ENCODE results near the gene LARGE1. TPM values are rescaled to one million over a fixed set of nuclear protein-coding genes. Genes with fewer than 3 reads are reported as not detected.

Gene LARGE1
- total and polyA plus RNA-seq, 9 of the 15 experiments (the other 6 are each of a cell fraction or from before 2014, with no cell fraction given) = 0.01 to 0.66 (median 0.14) TPM; not detected in 2

DNA sequence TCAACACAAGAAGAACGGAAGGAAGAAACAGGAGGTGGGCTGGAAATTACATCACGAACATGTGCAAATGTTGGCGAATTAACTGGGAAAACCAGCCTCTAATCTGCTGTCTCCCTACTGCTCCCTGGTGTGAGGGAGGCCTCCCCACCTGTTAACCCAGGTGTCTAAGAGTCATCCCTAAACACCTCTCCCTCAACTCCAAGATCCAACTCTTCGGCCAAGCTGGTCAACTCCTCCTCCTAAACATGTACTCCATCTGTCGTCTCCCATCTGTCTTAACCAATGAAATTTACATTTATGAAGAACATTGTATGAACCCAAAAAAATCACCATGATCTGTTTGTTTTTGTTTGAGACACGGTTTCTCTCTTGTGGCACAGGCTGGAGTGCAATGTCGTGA lies 154.2 kb downstream of the LARGE1 start:
- Histone ChIP-seq H3K9ac (ENCODE audit: insufficient read depth in 1 of 2, low read depth in 2 of 2, low read length in 2 of 2) (no peak overlapping the region), H3K9me3 (replicated peaks; ENCODE audit: control insufficient read depth, insufficient read depth, low read depth, low read length) (no peaks in the 10 kb centered on the region), H3K79me2 (ENCODE audit: control insufficient read depth, insufficient read depth, low read length) (no peaks in the 10 kb centered on the region), H3K27me3 (ENCODE audit: control insufficient read depth in 2 of 2, insufficient read depth in 2 of 2, low read length in 2 of 2) (no peaks in the 10 kb centered on the region), H3K27ac (ENCODE audit: extremely low read depth, low read depth, low read length) (no peak overlapping the region), H3K4me1 (replicated peaks in 1 of 2; ENCODE audit: control insufficient read depth in 2 of 2, insufficient read depth in 2 of 2, low read length in 2 of 2) (no peaks in the 10 kb centered on the region), H3K4me3 (no peak overlapping the region), H3K36me3 (ENCODE audit: control insufficient read depth, insufficient read depth, low read length) (no peaks in the 10 kb centered on the region), H3K4me2 (ENCODE audit: insufficient read depth, low read length) (no peak overlapping the region), H2AFZ (ENCODE audit: low read depth, low read length) (no peak overlapping the region), H3K9me1 (ENCODE audit: control insufficient read depth, insufficient read depth, low read length) (no peaks in the 10 kb centered on the region), H4K20me1 (replicated peaks; ENCODE audit: control insufficient read depth, insufficient read depth, low read length) (no peaks in the 10 kb centered on the region)
- intact Hi-C loops (cut with micrococcal nuclease) (no loop called here), in situ Hi-C loops (cut with MboI) (no loop called here)
- BruUV-seq (replicated peaks) = no TSS peak
- CTCF ChIA-PET (ENCODE audit: low intra/inter-chr PET ratio) = no interaction called here
- POLR2A ChIA-PET = no interaction called here
- FAIRE-seq = no peak
- no peak for ATAC-seq
- 2% methylated on average over 7 of the region's 7 CpGs for WGBS (ENCODE audit: insufficient coverage, low coverage, missing lambda C conversion rate)
- no peak for DNase-seq (ENCODE audit: extremely low read depth in 1 of 4, low spot score in 3 of 4)
- TF ChIP-seq, protein P1, sequence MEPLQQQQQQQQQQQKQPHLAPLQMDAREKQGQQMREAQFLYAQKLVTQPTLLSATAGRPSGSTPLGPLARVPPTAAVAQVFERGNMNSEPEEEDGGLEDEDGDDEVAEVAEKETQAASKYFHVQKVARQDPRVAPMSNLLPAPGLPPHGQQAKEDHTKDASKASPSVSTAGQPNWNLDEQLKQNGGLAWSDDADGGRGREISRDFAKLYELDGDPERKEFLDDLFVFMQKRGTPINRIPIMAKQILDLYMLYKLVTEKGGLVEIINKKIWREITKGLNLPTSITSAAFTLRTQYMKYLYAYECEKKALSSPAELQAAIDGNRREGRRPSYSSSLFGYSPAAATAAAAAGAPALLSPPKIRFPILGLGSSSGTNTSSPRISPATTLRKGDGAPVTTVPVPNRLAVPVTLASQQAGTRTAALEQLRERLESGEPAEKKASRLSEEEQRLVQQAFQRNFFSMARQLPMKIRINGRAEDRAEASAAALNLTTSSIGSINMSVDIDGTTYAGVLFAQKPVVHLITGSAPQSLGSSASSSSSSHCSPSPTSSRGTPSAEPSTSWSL (CRISPR knock-in tag; IDR thresholded peaks at IDR 0.05; ENCODE audit: borderline replicate concordance) = no peak
- TF ChIP-seq, protein P2, sequence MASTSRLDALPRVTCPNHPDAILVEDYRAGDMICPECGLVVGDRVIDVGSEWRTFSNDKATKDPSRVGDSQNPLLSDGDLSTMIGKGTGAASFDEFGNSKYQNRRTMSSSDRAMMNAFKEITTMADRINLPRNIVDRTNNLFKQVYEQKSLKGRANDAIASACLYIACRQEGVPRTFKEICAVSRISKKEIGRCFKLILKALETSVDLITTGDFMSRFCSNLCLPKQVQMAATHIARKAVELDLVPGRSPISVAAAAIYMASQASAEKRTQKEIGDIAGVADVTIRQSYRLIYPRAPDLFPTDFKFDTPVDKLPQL (IDR thresholded peaks at IDR 0.05; ENCODE audit: extremely low read depth, insufficient read length) = no peak
- TF ChIP-seq ZBTB1 (CRISPR knock-in tag; IDR thresholded peaks at IDR 0.05; ENCODE audit: borderline replicate concordance, low read depth) (no peak), IRF2 (CRISPR knock-in tag; IDR thresholded peaks at IDR 0.05) (no peak), ZFP30 (CRISPR knock-in tag; IDR thresholded peaks at IDR 0.05; ENCODE audit: borderline replicate concordance) (no peak), ARID2 (IDR thresholded peaks at IDR 0.05) (no peak), CCNT2 (IDR thresholded peaks at IDR 0.05; ENCODE audit: borderline replicate concordance, extremely low read depth, insufficient read length, low read depth, low read length) (no peak), SMAD2 (IDR thresholded peaks at IDR 0.05; ENCODE audit: low read depth, low read length) (no peak), EP300 (IDR thresholded peaks at IDR 0.05; ENCODE audit: low read length) (no peak), TEAD4 (IDR thresholded peaks at IDR 0.05; ENCODE audit: low read length) (no peak), TEAD4 (CRISPR knock-in tag; IDR thresholded peaks at IDR 0.05; ENCODE audit: borderline replicate concordance) (no peak), CBX3 (IDR thresholded peaks at IDR 0.05; ENCODE audit: borderline replicate concordance in 1 of 2, low read length in 2 of 2) (no peak), ELF1 (tag; IDR thresholded peaks at IDR 0.05) (no peak), POLR2AphosphoS5 (IDR thresholded peaks at IDR 0.05; ENCODE audit: control insufficient read depth, insufficient read depth, low read depth, low read length) (no peak), ZNF764 (CRISPR knock-in tag; IDR thresholded peaks at IDR 0.05; ENCODE audit: low read depth) (no peak), ZBTB7A (IDR thresholded peaks at IDR 0.05; ENCODE audit: borderline replicate concordance, control insufficient read depth, low read depth, low read length) (no peak)
- TF ChIP-seq, protein P3, sequence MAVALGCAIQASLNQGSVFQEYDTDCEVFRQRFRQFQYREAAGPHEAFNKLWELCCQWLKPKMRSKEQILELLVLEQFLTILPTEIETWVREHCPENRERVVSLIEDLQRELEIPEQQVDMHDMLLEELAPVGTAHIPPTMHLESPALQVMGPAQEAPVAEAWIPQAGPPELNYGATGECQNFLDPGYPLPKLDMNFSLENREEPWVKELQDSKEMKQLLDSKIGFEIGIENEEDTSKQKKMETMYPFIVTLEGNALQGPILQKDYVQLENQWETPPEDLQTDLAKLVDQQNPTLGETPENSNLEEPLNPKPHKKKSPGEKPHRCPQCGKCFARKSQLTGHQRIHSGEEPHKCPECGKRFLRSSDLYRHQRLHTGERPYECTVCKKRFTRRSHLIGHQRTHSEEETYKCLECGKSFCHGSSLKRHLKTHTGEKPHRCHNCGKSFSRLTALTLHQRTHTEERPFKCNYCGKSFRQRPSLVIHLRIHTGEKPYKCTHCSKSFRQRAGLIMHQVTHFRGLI (CRISPR knock-in tag; IDR thresholded peaks at IDR 0.05) = no peak

All from K562 (cell line).